ENCODE measurements around the gene ANKRD49.

Gene ANKRD49

GRCh38 chr11:94507485-94507884 lies 13.7 kb downstream of the ANKRD49 start:
- H3K4me3 ChIP-seq (replicated peaks; ENCODE audit: low read depth, low read length): no peak overlapping the region
- H3K36me3 ChIP-seq (ENCODE audit: control insufficient read depth, insufficient read depth, low read length): no peaks in the 10 kb centered on the region
- no peaks in the 10 kb centered on the region; the same call in none of the 2 replicates for H3K27me3 ChIP-seq (replicated peaks; ENCODE audit: control insufficient read depth, insufficient read depth, low read length)
- DNase-seq (ENCODE audit: extremely low read depth, insufficient read length): no peak
- no peak for TF ChIP-seq CTCF (IDR thresholded peaks at IDR 0.05; ENCODE audit: insufficient read depth, low read length, poor library complexity, severe bottlenecking)

GRCh38 chr11:94511932-94512781 lies 18.4 kb downstream of the ANKRD49 start, which contains the start of gene C11orf97:
Gene C11orf97 (plus strand): TSS chr11:94512461. CDS start chr11:94512529, 68 bp downstream.
- H3K4me3 ChIP-seq (replicated peaks; ENCODE audit: low read depth, low read length): peak within 1 kb of the TSS; percentile 41
- H3K36me3 ChIP-seq (ENCODE audit: control insufficient read depth, insufficient read depth, low read length): no peaks in the 10 kb centered on the region
- peak; percentile 26 for DNase-seq (ENCODE audit: extremely low read depth, insufficient read length)
- H3K27me3 ChIP-seq (replicated peaks; ENCODE audit: control insufficient read depth, insufficient read depth, low read length): peaks cover 1% of the 10 kb centered on the region
- TF ChIP-seq CTCF (IDR thresholded peaks at IDR 0.05; ENCODE audit: insufficient read depth, low read length, poor library complexity, severe bottlenecking): no peak

GRCh38 chr11:94513091-94513490 lies 19.3 kb downstream of the ANKRD49 start:
- Histone ChIP-seq H3K4me3 (replicated peaks; ENCODE audit: low read depth, low read length) (no peak overlapping the region), H3K27me3 (replicated peaks; ENCODE audit: control insufficient read depth, insufficient read depth, low read length) (peaks cover 1% of the 10 kb centered on the region), H3K36me3 (ENCODE audit: control insufficient read depth, insufficient read depth, low read length) (no peaks in the 10 kb centered on the region)
- no peak for DNase-seq (ENCODE audit: extremely low read depth, insufficient read length)
- TF ChIP-seq CTCF (IDR thresholded peaks at IDR 0.05; ENCODE audit: insufficient read depth, low read length, poor library complexity, severe bottlenecking): no peak

GRCh38 chr11:94515398-94515797 lies 21.6 kb downstream of the ANKRD49 start:
- no peak for DNase-seq (ENCODE audit: extremely low read depth, insufficient read length)
- Histone ChIP-seq H3K27me3 (replicated peaks; ENCODE audit: control insufficient read depth, insufficient read depth, low read length) (peaks cover 1% of the 10 kb centered on the region), H3K36me3 (ENCODE audit: control insufficient read depth, insufficient read depth, low read length) (no peaks in the 10 kb centered on the region), H3K4me3 (replicated peaks; ENCODE audit: low read depth, low read length) (no peak overlapping the region)
- no peak for TF ChIP-seq CTCF (IDR thresholded peaks at IDR 0.05; ENCODE audit: insufficient read depth, low read length, poor library complexity, severe bottlenecking)

GRCh38 chr11:94516725-94517124 lies 22.9 kb downstream of the ANKRD49 start:
- H3K4me3 ChIP-seq (replicated peaks; ENCODE audit: low read depth, low read length): no peak overlapping the region
- DNase-seq (ENCODE audit: extremely low read depth, insufficient read length): no peak
- no peak for TF ChIP-seq CTCF (IDR thresholded peaks at IDR 0.05; ENCODE audit: insufficient read depth, low read length, poor library complexity, severe bottlenecking)
- peaks cover 1% of the 10 kb centered on the region for H3K27me3 ChIP-seq (replicated peaks; ENCODE audit: control insufficient read depth, insufficient read depth, low read length)
- no peaks in the 10 kb centered on the region for H3K36me3 ChIP-seq (ENCODE audit: control insufficient read depth, insufficient read depth, low read length)
